NCI-H446 treated with DMSO at 0.1 percent for 48 hours (cell line): ENCODE data around the gene HDAC11.

ENCODE experiments used
- DNase-seq: peaks from one replicate; lab custom pipeline; 2025; lab: John Stamatoyannopoulos, UW

Gene HDAC11

DNA sequence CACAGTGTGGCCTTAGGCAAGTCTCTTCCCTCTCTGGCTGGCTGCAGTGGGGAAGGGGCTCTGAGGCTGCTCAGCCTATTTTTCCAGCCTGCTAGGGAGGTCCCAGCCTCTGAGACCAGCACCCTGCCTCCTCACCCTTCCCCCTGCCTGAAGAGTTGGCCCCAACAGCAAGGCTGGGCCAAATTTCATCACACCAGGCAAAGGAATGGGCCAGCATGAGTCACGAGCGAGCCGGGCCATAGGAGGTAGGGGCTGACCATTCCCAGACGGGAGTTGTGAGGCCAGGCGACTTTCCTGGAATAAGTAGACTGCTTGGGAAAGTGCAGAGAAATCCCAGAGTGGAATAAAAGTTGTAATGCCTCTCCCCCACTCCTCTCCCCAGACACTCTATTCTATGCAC, 63.1 kb downstream of the HDAC11 start:
- DNase-seq: no peak

- DNase-seq: no peak
Observed at GRCh38 chr3:13544293-13544831, 64.3 kb downstream of the HDAC11 start.

- DNase-seq: no peak
Observed at GRCh38 chr3:13544951-13545651, 65.0 kb downstream of the HDAC11 start.

- DNase-seq: no peak
Observed at GRCh38 chr3:13545952-13546454, 65.9 kb downstream of the HDAC11 start.

DNA sequence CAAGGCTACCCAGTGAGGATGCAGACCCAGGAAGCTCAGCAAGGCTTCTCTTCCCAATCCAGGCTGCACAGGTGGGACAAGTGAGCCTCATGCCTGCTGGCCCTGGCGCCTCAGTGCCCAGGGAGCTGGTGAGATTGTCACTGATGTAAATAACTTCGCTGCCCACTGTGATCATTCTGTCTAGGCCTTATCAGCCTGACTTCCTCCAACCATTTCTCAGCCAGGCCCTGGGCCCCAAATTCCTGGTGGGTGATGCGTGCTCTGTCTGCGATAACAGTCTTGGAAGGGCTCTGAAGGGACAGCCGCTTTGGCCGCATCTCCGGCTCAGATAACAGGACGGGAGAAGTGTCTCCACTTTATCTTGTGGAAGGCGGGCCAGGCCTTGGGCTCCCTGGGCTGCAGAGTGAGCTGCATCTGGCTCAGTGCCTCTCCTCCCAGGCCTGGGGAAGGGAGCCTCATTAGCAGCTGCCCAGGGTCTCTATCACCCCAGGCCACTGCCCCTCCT, 66.6 kb downstream of the HDAC11 start:
- no peak for DNase-seq

DNA sequence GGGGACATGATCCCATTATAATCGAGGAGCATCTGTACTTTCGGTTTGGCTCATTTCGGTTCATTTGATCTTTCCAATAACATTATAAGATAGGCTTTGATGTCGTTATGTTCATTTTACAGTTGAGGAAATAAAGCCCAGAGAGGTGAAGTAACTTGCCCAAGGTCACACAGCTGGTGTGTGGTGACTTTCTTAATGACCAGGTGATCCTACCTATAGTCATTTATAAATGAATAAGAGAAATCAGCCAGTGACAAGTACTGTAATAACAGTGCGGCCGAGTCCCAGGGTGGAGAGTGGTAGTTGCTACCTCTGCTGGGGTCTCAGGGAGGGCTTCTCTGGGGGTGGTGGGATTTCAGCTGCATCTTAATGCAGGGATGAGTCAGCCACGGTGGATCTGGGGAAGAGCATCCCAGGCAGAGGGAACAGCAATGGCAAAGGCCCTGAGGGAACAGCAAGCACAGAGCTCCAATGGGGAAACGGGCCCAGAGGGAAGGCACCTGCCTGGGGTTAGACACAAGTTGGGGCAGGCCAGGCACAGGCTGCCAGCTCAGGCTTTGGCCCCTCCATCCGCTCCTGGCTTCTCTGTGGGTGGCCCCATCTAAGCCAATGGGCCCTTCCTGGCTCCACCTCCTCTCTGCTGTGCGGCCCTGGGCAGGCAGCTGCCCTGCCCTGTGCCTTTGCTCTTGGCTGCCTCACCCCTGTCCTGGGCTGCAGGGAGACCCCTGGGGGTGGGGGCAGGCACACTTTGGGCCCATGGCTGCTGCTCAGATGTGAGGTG, 67.7 kb downstream of the HDAC11 start:
- no peak for DNase-seq

GRCh38 chr3:13548696-13549622, 68.9 kb downstream of the HDAC11 start, which contains the start of gene FBLN2:
Gene FBLN2, plus strand, starts transcription at chr3:13549125. Its CDS starts 21,231 bp downstream, at chr3:13570356.
- no peak for DNase-seq

GRCh38 chr3:13549623-13550422, 69.7 kb downstream of the HDAC11 start:
- DNase-seq: no peak

GRCh38 chr3:13550423-13550690, 70.3 kb downstream of the HDAC11 start:
- DNase-seq: no peak

DNA sequence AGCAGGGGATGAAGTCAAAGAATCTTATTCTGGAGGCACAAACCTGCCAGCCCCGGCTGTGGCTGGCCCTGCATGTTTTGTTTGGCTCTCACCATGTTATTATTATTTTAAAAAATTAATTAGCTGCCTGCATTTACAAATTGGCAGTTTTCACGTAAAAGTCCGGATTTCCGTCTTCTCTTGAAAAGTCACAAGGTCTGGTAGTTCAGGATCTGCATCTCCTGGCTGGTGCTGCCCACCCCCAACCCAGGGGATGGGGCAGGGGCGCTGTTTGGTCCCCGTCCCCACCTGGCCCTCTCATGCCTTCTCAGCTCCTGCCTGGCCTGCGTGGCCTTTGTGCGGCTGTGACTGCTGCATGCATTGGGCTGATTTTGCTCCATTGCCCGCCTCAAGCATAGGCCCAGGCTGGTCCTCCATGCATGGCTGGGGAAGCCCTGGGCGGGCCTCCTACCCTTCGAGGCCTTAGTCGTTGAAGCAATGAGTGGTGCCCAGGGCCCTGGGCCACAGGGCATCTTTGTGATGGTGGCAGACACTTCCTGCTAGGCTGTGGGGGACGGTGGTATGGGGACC, 70.8 kb downstream of the HDAC11 start:
- no peak for DNase-seq

DNA sequence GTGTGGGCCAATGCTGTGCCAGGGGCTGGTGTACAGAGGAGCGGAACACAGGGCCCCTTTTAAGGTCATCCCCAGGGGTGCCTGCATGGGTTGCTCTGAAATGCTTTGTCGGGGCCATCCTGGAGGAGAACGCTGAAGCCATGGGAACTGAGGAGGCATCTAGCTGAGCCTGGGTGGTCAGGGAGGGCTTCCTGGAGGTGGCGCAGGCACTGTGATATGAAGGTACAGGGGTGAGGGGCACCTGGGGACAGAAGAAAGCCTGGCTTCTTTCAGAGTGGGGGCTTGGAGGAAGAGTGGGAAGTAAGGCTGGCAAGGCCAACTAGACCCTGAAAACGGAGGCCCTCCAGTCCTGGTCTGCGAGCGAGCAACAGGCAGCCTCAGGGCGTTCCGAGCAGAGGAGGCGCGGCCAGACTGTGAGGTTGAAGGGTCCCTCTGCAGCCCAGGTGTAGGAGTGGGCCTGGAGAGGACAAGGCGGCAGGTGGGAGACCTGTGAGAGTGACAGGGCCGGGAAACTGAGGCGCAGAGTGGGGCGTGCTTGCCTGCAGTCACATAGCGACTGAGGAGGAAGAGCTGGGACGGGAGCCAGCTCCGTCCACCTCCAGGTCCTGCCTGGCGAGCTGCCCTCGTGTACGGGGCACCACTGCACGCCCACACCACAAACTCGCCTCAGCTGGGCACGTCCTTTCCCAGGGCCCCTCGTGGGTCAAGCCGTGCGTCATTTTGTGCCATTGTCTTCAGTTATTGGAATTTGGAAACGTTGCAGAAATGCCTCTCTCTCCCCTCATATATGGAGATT, 72.9 kb downstream of the HDAC11 start:
- DNase-seq: no peak

- DNase-seq: no peak
Observed at GRCh38 chr3:13553686-13554085, 73.6 kb downstream of the HDAC11 start.

GRCh38 chr3:13555753-13556152, 75.6 kb downstream of the HDAC11 start:
- no peak for DNase-seq
